GM21619 (cell line): ENCODE measurements around the gene EXOC4.

Experiments
- ATAC-seq: cut with Tn5 transposase; IDR thresholded peaks from one replicate; pipeline ENCODE4 v1.9.1; 2021; ENCODE audit not compliant: unreplicated experiment

The EXOC4 gene

GRCh38 chr7:133741078-133741477 lies 488.2 kb downstream of the EXOC4 start:
- ATAC-seq: no peak

DNA sequence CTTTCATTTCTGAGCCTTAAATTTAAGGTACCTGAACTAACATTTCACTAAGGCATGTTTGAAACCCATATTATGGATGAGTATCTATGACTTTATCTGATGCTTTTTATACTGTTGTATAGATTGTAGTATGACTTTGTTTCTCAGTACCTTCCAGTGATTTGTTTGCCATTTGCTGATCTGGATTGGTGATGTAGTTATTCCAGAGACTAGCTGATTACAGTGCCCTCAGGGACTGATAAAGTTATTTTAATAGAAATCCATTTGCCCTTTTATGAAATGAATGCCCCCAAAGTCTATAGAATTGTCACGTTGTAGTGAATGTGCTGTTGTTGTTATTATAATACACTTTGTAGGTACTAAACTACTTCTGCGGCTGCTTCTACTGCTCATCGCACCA lies 488.8 kb downstream of the EXOC4 start:
- ATAC-seq: no peak

DNA sequence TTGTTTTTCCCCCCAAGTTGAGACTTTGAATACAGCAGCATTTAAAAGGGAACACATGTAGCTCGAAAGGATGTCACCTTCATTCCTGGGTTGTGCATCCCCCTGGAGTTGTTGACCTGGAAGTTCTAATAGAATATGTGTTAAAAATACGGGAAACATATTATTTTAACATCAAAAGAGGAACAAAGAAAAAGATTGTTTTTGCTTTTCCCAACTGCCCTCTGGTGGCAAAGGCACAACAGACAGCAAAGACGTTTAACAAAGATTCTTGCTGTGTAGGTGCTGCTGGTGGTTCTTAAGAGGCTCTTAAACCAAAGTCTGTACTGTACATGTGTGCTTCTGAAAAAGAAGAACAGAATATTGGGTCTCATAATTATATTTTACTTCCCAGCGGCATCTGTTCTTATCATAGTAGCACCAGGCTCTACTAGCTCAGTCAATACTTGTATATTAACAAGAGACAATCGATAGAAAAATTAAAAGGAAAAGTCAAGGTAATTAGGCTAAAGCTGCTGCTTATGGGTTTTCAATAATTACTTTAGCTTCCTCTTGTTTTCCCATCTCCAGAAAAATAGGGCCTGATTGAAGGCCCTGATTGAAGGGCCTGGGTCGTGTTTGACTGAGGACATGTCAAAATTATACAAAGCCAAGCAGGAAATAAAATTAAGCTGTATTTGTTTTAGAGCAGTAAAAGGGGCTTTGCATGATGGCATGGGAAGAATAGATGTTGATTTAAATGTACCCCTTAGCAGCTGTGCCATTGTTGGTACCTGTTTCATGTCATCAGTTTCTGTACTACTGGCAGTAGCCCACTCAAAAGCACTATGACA lies 490.0 kb downstream of the EXOC4 start:
- ATAC-seq: no peak

DNA sequence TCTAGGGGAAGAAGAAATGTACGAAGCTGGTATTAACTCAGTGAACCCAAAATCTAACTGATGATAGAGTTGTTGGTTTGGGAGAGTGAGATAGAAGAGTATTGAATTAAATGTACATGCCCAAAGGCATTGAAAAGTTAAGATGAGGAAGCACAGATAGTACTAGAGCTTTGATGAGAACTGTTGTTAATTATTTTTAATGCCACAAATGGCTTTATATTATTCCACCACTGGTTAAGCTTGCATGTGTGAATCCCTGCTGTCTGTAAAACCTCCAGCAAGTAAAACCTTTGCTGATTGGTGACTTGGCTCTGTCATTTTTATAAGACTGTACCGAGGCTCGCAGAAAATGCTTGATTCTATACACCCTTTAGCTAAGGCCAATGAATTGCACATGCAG lies 491.6 kb downstream of the EXOC4 start:
- ATAC-seq: no peak

- ATAC-seq: no peak
Observed at GRCh38 chr7:133746305-133746704, 493.4 kb downstream of the EXOC4 start.

DNA sequence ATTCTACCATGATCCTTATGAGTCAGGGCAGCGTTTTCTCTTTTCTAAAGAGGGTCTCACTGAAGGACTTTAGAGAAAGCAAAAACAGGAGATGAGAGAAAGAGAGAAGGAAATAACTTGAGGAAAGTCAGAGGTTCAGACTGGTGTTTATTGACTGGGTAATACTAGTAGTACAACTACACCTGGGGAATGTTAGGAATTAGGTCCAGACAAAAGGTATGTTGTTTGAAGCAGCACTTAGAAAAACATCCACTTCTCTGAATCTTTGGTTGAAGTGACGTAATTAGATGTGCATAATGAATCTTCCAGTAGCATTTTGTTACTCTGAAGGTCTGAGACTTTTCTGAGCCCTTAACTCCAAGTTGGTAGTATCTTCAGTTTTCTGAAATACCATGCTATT lies 494.0 kb downstream of the EXOC4 start:
- no peak for ATAC-seq

GRCh38 chr7:133748443-133749407 lies 495.8 kb downstream of the EXOC4 start:
- no peak for ATAC-seq

- ATAC-seq: no peak
Observed at GRCh38 chr7:133750287-133750686, 497.4 kb downstream of the EXOC4 start.

GRCh38 chr7:133751079-133751478 lies 498.2 kb downstream of the EXOC4 start:
- no peak for ATAC-seq

- no peak for ATAC-seq
Observed at GRCh38 chr7:133753513-133753912, 500.6 kb downstream of the EXOC4 start.

- ATAC-seq: no peak
Observed at GRCh38 chr7:133754708-133755107, 501.8 kb downstream of the EXOC4 start.

- ATAC-seq: no peak
Observed at GRCh38 chr7:133755901-133756300, 503.0 kb downstream of the EXOC4 start.

GRCh38 chr7:133761443-133761842 lies 508.6 kb downstream of the EXOC4 start:
- no peak for ATAC-seq

GRCh38 chr7:133763076-133763640 lies 510.3 kb downstream of the EXOC4 start:
- ATAC-seq: no peak

GRCh38 chr7:133769668-133770067 lies 516.8 kb downstream of the EXOC4 start:
- ATAC-seq: no peak

GRCh38 chr7:133770863-133771492 lies 518.1 kb downstream of the EXOC4 start:
- no peak for ATAC-seq

- ATAC-seq: no peak
Observed at GRCh38 chr7:133771788-133772419, 519.0 kb downstream of the EXOC4 start.

DNA sequence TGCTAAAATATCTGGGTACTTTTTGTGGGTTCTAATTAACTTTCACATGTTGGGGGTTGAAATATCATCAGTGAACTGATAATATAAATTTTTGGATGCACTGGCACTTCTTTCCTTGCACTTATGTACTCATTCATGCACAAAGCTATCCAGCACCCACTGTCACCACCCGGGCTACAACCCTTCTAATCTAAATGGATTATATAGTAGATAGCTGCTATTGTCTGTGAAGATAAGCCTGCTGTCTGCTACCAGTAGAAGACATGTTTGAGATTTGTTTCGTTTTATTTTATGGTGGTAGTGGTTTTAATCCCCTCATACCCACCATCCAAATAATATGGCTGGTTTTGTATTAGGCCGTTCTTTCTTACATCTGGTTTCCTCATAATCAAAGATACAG lies 520.7 kb downstream of the EXOC4 start:
- ATAC-seq: no peak

- no peak for ATAC-seq
Observed at GRCh38 chr7:133775201-133775600, 522.3 kb downstream of the EXOC4 start.

GRCh38 chr7:133776266-133776665 lies 523.4 kb downstream of the EXOC4 start:
- no peak for ATAC-seq

DNA sequence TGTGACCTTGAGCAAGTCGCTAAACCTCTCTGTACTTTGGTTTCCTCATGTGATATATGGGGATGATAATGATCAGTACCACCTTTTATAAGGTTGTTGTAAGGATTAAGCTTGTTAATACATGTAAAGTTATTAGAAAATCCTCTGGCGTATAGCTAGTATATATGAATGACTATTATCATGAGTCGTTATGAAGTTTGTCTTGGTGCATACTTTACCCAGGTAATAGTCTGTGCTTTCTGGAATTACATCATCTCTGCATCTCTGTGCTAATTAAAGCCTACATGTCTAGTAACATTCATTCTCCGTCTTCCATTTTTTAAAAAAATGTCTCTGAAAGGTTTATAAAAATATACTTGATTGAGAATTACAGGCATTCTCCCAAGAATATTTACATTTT lies 524.8 kb downstream of the EXOC4 start:
- ATAC-seq: no peak
